B cell (primary cell): Measurements from ENCODE around the gene DHRS1.

ENCODE experiments used
- EZH2 ChIP-seq: IDR thresholded peaks from 2 replicates; pipeline ENCODE4 v1.6.1; 2012; ENCODE audit warnings: borderline replicate concordance, low read depth, mild to moderate bottlenecking, moderate library complexity, low read length; ENCODE audit not compliant: insufficient read depth, poor library complexity, severe bottlenecking
- TF ChIP-seq, protein P1 (sequence below): fragments of 200-600 bp; IDR thresholded peaks from one replicate; pipeline ENCODE4 v1.8.0; 2022; ENCODE audit warnings: antibody characterized with exemption, mild to moderate bottlenecking

GRCh38 chr14:24330973-24331674 is 31.5 kb upstream of the DHRS1 start:
- TF ChIP-seq, protein P1, sequence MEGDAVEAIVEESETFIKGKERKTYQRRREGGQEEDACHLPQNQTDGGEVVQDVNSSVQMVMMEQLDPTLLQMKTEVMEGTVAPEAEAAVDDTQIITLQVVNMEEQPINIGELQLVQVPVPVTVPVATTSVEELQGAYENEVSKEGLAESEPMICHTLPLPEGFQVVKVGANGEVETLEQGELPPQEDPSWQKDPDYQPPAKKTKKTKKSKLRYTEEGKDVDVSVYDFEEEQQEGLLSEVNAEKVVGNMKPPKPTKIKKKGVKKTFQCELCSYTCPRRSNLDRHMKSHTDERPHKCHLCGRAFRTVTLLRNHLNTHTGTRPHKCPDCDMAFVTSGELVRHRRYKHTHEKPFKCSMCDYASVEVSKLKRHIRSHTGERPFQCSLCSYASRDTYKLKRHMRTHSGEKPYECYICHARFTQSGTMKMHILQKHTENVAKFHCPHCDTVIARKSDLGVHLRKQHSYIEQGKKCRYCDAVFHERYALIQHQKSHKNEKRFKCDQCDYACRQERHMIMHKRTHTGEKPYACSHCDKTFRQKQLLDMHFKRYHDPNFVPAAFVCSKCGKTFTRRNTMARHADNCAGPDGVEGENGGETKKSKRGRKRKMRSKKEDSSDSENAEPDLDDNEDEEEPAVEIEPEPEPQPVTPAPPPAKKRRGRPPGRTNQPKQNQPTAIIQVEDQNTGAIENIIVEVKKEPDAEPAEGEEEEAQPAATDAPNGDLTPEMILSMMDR = no peak
- TF ChIP-seq EZH2 = no peak
